Measurements from ENCODE around the gene LHX1. TPM values are rescaled to one million over a fixed set of nuclear protein-coding genes. Genes with fewer than 3 reads are reported as not detected.

Gene LHX1
- total and polyA plus RNA-seq, 10 of the 15 experiments (the other 5 are each of a cell fraction or from before 2014, with no cell fraction given), result not detected

- TF ChIP-seq NBN (IDR thresholded peaks at IDR 0.05), result no peak
- TF ChIP-seq CBX3 (IDR thresholded peaks at IDR 0.05; ENCODE audit: borderline replicate concordance, low read depth), result no peak
- Histone ChIP-seq H3K4me1 (ENCODE audit: control insufficient read depth, insufficient read depth, low read length) (no peaks in the 10 kb centered on the region), H3K4me3 (no peak overlapping the region), H4K20me1 (ENCODE audit: control insufficient read depth, insufficient read depth) (no peaks in the 10 kb centered on the region), H3K27ac (ENCODE audit: control insufficient read depth, insufficient read depth) (no peak overlapping the region), H3K27me3 (replicated peaks in 1 of 2; ENCODE audit: control insufficient read depth in 2 of 2, insufficient read depth in 2 of 2, low read length in 1 of 2) (peaks cover 54 to 72% of the 10 kb centered on the region in 2 experiments), H3K36me3 (ENCODE audit: control insufficient read depth in 2 of 2, insufficient read depth in 2 of 2, low read length in 1 of 2) (no peaks in the 10 kb centered on the region), H3K79me2 (ENCODE audit: control insufficient read depth, insufficient read depth, low read length) (no peaks in the 10 kb centered on the region), H2AFZ (ENCODE audit: control insufficient read depth, low read depth, low read length) (no peak overlapping the region), H3K9ac (ENCODE audit: control insufficient read depth, insufficient read depth, low read length) (no peak overlapping the region), H3K4me2 (ENCODE audit: control insufficient read depth, insufficient read depth) (no peak overlapping the region), H3K9me3 (replicated peaks; ENCODE audit: control insufficient read depth, insufficient read depth, low read length) (no peaks in the 10 kb centered on the region; the same call in 2 of the 3 replicates)
- 29% methylated on average over 23 of the region's 25 CpGs for WGBS (ENCODE audit: insufficient coverage, insufficient replicate concordance, low lambda C conversion rate, missing lambda C conversion rate)
- intact Hi-C loops (cut with micrococcal nuclease; ENCODE audit: unreplicated experiment) (no loop called here), in situ Hi-C loops (cut with MboI) (no loop called here)
- DNase-seq (ENCODE audit: low read depth, low spot score), result no peak
- no peak for FAIRE-seq
- ChIA-PET RAD21 (ENCODE audit: unreplicated experiment) (no interaction called here), POLR2A (interaction anchor here (0.6 kb wide), 1 partner anchor 78 kb away, joined by 3 read pairs; no protein-coding TSS in a partner anchor), CTCF (no interaction called here), SMC1A (ENCODE audit: uncharacterized antibody, unreplicated experiment) (no interaction called here)
- BruUV-seq (replicated peaks), result no TSS peak
- no peak for ATAC-seq
Measured at GRCh38 chr17:36938566-36939051, 1.3 kb downstream of the LHX1 start.

GRCh38 chr17:36939052-36939801, 2.0 kb downstream of the LHX1 start:
- no peak for FAIRE-seq
- Histone ChIP-seq H2AFZ (ENCODE audit: control insufficient read depth, low read depth, low read length) (no peak overlapping the region), H3K4me1 (ENCODE audit: control insufficient read depth, insufficient read depth, low read length) (no peaks in the 10 kb centered on the region), H3K36me3 (ENCODE audit: control insufficient read depth in 2 of 2, insufficient read depth in 2 of 2, low read length in 1 of 2) (no peaks in the 10 kb centered on the region), H3K79me2 (ENCODE audit: control insufficient read depth, insufficient read depth, low read length) (no peaks in the 10 kb centered on the region), H4K20me1 (ENCODE audit: control insufficient read depth, insufficient read depth) (no peaks in the 10 kb centered on the region), H3K4me3 (no peak overlapping the region), H3K27ac (ENCODE audit: control insufficient read depth, insufficient read depth) (no peak overlapping the region), H3K27me3 (replicated peaks in 1 of 2; ENCODE audit: control insufficient read depth in 2 of 2, insufficient read depth in 2 of 2, low read length in 1 of 2) (peaks cover 49 to 66% of the 10 kb centered on the region in 2 experiments), H3K4me2 (ENCODE audit: control insufficient read depth, insufficient read depth) (no peak overlapping the region), H3K9me3 (replicated peaks; ENCODE audit: control insufficient read depth, insufficient read depth, low read length) (no peaks in the 10 kb centered on the region; the same call in 2 of the 3 replicates), H3K9ac (ENCODE audit: control insufficient read depth, insufficient read depth, low read length) (no peak overlapping the region)
- ChIA-PET RAD21 (ENCODE audit: unreplicated experiment) (no interaction called here), POLR2A (no interaction called here), CTCF (no interaction called here), SMC1A (ENCODE audit: uncharacterized antibody, unreplicated experiment) (no interaction called here)
- in situ Hi-C loops (cut with MboI) (no loop called here), intact Hi-C loops (cut with micrococcal nuclease; ENCODE audit: unreplicated experiment) (no loop called here)
- WGBS (ENCODE audit: insufficient coverage, insufficient replicate concordance, low lambda C conversion rate, missing lambda C conversion rate), result 45% methylated on average over 43 of the region's 43 CpGs
- TF ChIP-seq BRCA1 (IDR thresholded peaks at IDR 0.05; ENCODE audit: low read depth, low read length) (no peak), EZH2 (IDR thresholded peaks at IDR 0.05; ENCODE audit: borderline replicate concordance, control insufficient read depth, low read depth, low read length) (0 out of 2 replicates have a peak, but pooled peaks have one; percentile 55), MAX (IDR thresholded peaks at IDR 0.05; ENCODE audit: low read depth, low read length) (no peak), SREBF1 (IDR thresholded peaks at IDR 0.05; ENCODE audit: low read length) (no peak), PAX5 (IDR thresholded peaks at IDR 0.05; ENCODE audit: borderline replicate concordance, low read depth, low read length) (no peak), NFYA (IDR thresholded peaks at IDR 0.05; ENCODE audit: borderline replicate concordance, low read depth, low read length) (no peak)
- DNase-seq (ENCODE audit: low read depth, low spot score), result no peak
- ATAC-seq, result no peak
- no TSS peak for BruUV-seq (replicated peaks)

Data from GM12878 (cell line).